Dedifferentiated amniotic fluid mesenchymal stem cell (primary cell): ENCODE data around the gene SLC27A3.

Source experiments
- DNase-seq: peaks from one replicate; pipeline ENCODE4 v3.0.0-alpha.2; 2016; ENCODE audit errors: extremely low spot score

Gene SLC27A3, protein sequence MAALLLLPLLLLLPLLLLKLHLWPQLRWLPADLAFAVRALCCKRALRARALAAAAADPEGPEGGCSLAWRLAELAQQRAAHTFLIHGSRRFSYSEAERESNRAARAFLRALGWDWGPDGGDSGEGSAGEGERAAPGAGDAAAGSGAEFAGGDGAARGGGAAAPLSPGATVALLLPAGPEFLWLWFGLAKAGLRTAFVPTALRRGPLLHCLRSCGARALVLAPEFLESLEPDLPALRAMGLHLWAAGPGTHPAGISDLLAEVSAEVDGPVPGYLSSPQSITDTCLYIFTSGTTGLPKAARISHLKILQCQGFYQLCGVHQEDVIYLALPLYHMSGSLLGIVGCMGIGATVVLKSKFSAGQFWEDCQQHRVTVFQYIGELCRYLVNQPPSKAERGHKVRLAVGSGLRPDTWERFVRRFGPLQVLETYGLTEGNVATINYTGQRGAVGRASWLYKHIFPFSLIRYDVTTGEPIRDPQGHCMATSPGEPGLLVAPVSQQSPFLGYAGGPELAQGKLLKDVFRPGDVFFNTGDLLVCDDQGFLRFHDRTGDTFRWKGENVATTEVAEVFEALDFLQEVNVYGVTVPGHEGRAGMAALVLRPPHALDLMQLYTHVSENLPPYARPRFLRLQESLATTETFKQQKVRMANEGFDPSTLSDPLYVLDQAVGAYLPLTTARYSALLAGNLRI

GRCh38 chr1:153774780-153775457, at the start of gene SLC27A3:
Gene SLC27A3 (plus strand): TSS chr1:153775407. CDS start chr1:153775498, 91 bp downstream.
- peak; percentile 21 for DNase-seq

GRCh38 chr1:153727463-153728304, 47.5 kb upstream of the SLC27A3 start, which contains the start of gene INTS3:
Gene INTS3 (plus strand): TSS chr1:153728050. CDS start chr1:153728635, 585 bp downstream.
- DNase-seq, result peak; percentile 100

- DNase-seq, result no peak
Observed at GRCh38 chr1:153728305-153729066, 46.7 kb upstream of the SLC27A3 start.

DNA sequence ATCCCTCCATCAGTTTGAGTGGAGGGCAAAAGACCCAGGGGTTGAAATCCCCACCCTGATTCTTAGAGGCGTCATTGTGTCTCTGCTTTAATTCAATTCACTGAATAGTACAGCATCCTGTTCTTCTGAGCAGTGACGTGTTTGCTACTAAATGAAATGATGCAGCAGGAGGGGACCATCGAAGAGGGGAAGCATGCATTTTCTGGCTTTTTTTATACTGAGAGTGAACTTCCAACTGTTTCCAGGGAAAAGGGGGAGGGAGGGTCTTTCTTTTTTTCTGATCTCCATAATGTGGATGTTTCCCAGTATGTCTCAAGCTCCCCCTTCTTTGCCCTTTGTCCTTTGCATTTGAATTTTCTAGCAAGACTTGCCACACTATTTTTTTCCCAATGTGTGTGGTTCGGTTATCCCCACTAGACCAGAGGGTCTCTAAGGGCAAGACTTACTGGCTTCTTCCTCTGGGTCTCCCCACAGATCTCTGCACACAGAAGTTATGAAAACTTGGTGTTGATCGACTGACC, 44.7 kb upstream of the SLC27A3 start:
- no peak for DNase-seq

GRCh38 chr1:153733970-153734369, 41.2 kb upstream of the SLC27A3 start:
- no peak for DNase-seq

DNA sequence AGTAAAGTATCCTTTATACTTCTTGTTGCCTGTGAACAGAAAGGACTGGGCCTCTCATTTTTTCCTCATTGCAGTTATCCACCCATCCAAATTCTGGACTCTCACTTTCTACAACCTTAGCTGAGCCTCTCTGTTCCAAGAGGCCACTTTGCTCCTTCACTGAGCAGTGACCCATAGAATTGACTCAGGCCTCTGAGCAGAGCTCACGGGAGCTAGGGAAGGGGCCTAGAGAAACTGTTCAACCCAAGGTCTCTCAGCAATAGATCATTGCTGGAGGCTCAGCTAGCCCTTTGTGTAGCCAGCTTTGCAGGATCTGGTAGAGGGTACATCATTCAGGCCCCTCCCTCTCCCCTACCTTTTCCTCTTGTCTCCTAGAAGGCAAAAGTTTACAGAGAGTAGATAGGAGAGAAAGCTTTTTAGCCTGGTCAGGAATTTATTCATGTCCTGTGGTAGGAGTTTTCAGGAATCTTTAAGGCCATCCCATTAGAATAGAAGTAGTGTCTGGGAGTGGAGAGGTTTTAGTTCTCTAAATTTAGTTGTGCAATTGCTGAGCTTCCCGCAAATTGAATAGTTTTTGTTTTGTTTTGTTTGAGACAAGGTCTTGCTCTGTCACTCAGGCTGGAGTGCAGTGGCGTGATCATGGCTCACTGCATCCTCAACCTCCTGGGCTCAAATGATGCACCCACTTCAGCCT, 40.7 kb upstream of the SLC27A3 start:
- no peak for DNase-seq

DNA sequence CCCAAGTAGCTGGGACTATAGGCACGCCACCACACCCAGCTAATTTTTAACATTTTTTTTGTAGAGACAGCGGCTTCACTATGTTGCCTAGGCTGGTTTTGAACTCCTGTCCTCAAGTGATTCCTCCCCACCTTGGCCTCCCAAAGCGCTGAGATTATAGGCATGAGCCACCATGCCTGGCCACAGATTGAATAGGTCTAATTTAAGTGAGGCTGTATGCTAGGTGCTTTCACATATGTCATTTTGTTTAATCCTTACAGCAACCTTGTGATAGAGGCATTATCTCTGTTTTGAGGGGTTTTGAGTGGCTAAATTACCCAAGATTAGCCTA, 40.2 kb upstream of the SLC27A3 start:
- DNase-seq, result no peak

DNA sequence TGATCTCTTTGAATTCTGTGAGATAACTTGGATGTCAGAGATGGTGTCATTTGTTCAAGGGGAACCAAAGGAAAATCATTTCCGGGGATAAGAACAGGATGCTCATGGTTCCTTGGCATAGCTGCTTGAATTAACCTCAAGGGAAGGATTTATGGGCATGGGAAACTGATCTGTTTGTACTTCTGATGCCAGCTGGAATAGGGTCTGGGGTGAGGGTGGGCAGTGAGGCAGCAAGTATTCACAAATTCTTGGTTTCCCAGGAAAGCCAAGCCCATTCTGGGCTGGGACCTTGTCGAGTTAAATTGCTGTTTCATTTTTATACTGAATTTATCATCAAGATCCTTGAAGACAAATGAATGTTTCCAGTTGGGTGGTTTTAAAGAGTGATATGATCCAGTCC, 33.2 kb upstream of the SLC27A3 start:
- DNase-seq, result no peak

- no peak for DNase-seq
Observed at GRCh38 chr1:153742411-153743142, 32.6 kb upstream of the SLC27A3 start.

DNA sequence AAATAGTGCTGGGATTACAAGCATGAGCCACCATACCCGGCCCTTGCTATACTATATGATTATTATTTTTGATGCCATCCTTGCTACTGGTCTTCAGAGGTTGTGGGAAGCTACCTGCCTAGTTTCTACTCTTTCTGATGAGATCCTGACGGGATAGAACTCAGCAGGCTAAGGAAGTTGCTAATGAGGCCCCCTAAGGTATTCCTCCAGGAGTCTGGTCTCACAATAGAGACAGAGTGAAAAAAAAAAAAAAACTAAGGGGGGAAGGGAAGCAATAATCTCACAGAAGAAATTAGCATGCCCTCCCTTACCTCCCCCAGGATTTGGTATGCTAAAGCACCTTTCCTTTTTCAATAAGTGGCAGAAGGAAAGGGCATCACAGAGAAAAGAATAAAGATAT, 29.8 kb upstream of the SLC27A3 start:
- DNase-seq, result no peak

- no peak for DNase-seq
Observed at GRCh38 chr1:153746174-153746573, 29.0 kb upstream of the SLC27A3 start.

GRCh38 chr1:153748903-153749302, 26.3 kb upstream of the SLC27A3 start:
- DNase-seq, result no peak

DNA sequence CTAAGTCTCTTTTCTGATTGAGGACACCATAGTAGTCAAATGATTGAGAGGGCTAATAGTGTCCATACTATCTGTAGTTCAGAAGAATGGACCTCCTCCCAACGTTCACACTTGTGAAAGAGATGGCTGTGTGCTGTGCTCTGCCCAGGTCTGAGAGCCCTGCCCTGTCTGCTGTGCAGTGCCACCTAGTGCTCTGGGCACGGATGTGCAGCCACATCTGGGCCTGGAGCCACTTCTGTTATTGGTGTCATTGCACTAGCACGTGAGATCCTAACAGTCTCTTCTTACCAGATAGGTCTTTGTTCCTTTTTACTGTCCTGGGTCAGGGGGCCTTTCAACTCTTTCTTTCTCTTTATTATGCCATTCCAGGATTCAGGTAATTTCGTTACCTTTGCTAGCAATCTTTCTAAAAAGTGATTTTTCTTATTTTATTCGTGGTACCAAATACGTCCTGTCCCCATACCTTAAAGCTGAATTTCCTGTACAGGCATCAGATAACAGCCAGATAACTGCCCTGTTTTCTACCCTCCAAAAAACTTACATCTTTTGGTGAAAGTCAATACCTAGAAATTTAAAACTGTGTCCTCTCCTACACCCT, 25.7 kb upstream of the SLC27A3 start:
- DNase-seq, result peak; percentile 67

- no peak for DNase-seq
Observed at GRCh38 chr1:153750026-153750995, 24.9 kb upstream of the SLC27A3 start.

DNA sequence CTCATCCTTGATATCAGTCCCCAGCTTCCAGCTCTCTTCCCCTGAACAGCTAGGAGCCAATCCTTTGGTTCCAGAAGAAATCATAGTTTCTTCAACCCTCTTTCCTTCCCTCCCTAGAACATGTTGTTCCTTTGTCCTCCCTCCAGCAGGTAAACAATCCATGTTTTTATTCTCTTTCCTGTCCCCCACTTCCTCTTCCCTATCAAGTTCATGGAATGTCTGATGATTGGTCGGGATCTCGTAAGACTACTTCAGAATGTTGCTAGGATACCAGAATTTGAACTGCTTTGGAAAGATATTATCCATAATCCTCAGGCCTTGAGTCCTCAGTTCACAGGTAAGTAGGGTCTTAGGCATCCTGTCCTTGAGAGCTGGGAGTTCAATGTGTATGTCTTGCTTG, 23.1 kb upstream of the SLC27A3 start:
- no peak for DNase-seq

DNA sequence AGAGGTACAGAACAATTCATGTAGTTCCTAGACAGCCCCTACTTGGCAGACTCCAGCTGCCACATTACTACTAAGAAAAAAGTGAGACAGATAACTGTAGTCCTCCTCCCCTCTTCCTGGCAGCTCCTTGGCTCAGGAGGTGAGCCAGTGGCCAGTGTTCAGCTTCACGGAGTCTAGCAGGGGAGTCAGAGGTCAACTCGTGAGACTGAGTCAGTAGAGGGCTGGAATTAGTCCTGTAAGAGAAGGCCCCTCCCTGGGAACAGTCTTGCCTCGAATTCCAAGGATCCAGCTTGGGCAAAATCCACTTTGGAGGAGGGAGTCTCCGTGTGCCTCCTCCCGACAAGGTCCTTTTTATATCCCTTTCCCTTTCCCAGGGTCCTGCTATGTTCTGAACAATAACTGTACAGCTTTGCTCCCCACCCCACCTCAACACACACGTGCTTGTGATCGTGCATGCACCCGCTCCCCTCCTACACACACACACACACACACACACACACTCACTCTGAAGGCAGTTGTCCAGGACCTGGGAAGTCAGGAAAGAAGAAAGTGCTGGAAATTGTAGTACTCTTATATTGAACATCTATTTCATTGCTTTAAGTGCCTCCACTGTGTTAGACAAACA, 22.5 kb upstream of the SLC27A3 start:
- no peak for DNase-seq

- DNase-seq, result no peak
Observed at GRCh38 chr1:153754266-153754665, 20.9 kb upstream of the SLC27A3 start.
